Activated naive CD8-positive, alpha-beta T cell treated with anti-CD3 and anti-CD28 coated beads for 36 hours (primary cell): ENCODE data around the gene ICA1L. TPM values are rescaled to one million over a fixed set of nuclear protein-coding genes. Genes with fewer than 3 reads are reported as not detected.
A peak's percentile ranks its signal among the peaks of the same experiment; 100 is the strongest.
"Not testable (repeated sequence)": the region's sequence is repeated elsewhere in the genome, so short reads cannot be mapped to it uniquely, and the experiment has no call there.

Experiments used
- DNase-seq: peaks from one replicate; pipeline ENCODE4 v3.0.0; 2021
- H3K27ac Mint-ChIP-seq: one replicate; pipeline ENCODE4 v1.8.0; 2022; ENCODE audit warnings: mild to moderate bottlenecking, moderate library complexity, mixed read lengths
- H3K27me3 Mint-ChIP-seq: one replicate; pipeline ENCODE4 v1.8.0; 2022; ENCODE audit warnings: mild to moderate bottlenecking, mixed read lengths
- H3K36me3 Mint-ChIP-seq: one replicate; pipeline ENCODE4 v1.8.0; 2021; ENCODE audit warnings: mild to moderate bottlenecking, mixed read lengths
- H3K4me1 Mint-ChIP-seq: one replicate; pipeline ENCODE4 v1.8.0; 2021; ENCODE audit warnings: mixed read lengths
- H3K4me3 Mint-ChIP-seq: one replicate; pipeline ENCODE4 v1.8.0; 2022; ENCODE audit warnings: mild to moderate bottlenecking, moderate library complexity, mixed read lengths
- H3K9me3 Mint-ChIP-seq: one replicate; pipeline ENCODE4 v1.8.0; 2022; ENCODE audit warnings: mixed read lengths
- total RNA-seq, 2 experiments: library from RNA; stranded (reverse); gene quantifications; one replicate each; pipeline ENCODE4 v1.2.3, GENCODE V29; 2021

ICA1L gene
- total RNA-seq, 2 experiments from 2014 or later: 7.5 to 8.0 TPM

GRCh38 chr2:202877699-202878098 is 6.1 kb upstream of the ICA1L start:
- H3K4me3 Mint-ChIP-seq: no peak overlapping the region

GRCh38 chr2:202870431-202871299 is 901 bp downstream of the ICA1L start:
- no peaks in the 10 kb centered on the region for H3K27me3 Mint-ChIP-seq
- H3K36me3 Mint-ChIP-seq: no peaks in the 10 kb centered on the region
- peak; percentile 68 for DNase-seq
- no peaks in the 10 kb centered on the region for H3K9me3 Mint-ChIP-seq
- H3K4me1 Mint-ChIP-seq: peaks cover 10% of the 10 kb centered on the region
- peak overlapping the region; percentile 92 for H3K4me3 Mint-ChIP-seq
- peak overlapping the region; percentile 84 for H3K27ac Mint-ChIP-seq

More at GRCh38 chr2:202877699-202878098, 6.1 kb upstream of the ICA1L start:
- Mint-ChIP-seq H3K27me3 (no peaks in the 10 kb centered on the region), H3K9me3 (no peaks in the 10 kb centered on the region), H3K36me3 (peaks cover 16% of the 10 kb centered on the region), H3K4me1 (no peaks in the 10 kb centered on the region), H3K27ac (no peak overlapping the region)
- no peak for DNase-seq

GRCh38 chr2:202861987-202862386 is 9.6 kb downstream of the ICA1L start:
- Mint-ChIP-seq H3K27me3 (no peaks in the 10 kb centered on the region), H3K4me1 (peaks cover 2% of the 10 kb centered on the region), H3K9me3 (no peaks in the 10 kb centered on the region), H3K27ac (no peak overlapping the region), H3K4me3 (no peak overlapping the region), H3K36me3 (no peaks in the 10 kb centered on the region)
- no peak for DNase-seq

DNA sequence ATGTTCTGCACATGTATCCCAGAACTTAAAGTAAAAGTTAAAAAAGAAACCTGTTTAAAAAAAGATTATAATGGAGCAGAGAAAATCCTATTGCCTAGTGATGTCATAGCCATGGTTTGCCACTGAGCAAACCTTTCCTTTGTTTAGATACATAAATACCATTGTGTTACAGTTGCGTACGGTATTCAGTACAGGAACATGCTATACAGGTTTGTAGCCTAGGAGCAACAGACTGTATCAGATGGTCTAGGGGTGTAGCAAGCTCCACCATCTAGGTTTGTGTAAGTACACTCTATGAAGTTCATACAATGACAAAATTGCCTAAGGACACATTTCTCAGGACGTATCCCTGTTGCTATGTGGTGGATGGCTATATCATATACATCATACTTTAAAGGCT is 13.0 kb downstream of the ICA1L start:
- no peak overlapping the region for H3K4me3 Mint-ChIP-seq
- no peak overlapping the region for H3K27ac Mint-ChIP-seq
- H3K36me3 Mint-ChIP-seq: peaks cover 2% of the 10 kb centered on the region
- DNase-seq: no peak
- H3K27me3 Mint-ChIP-seq: no peaks in the 10 kb centered on the region
- no peaks in the 10 kb centered on the region for H3K4me1 Mint-ChIP-seq
- no peaks in the 10 kb centered on the region for H3K9me3 Mint-ChIP-seq

DNA sequence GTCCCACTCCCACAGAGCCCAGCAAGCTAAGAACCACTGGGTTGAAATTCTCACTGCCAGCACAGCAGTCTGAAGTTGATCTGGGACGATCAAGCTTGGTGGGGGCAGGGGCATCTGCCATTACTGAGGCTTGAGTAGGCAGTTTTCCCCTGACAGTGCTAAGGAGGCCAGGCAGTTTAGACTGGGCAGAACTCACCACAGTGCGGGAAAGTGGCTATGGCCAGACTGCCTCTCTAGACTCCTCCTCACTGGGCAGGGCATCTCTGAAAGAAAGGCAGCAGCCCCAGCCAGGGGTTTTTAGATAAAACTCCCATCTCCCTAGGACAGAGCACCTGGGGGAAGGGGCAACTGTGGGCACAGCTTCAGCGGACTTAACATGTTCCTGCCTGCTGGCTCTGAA is 22.2 kb downstream of the ICA1L start:
- H3K27ac Mint-ChIP-seq, DNase-seq, H3K9me3 Mint-ChIP-seq, H3K4me1 Mint-ChIP-seq, H3K4me3 Mint-ChIP-seq, H3K27me3 Mint-ChIP-seq, H3K36me3 Mint-ChIP-seq: not testable (repeated sequence)

DNA sequence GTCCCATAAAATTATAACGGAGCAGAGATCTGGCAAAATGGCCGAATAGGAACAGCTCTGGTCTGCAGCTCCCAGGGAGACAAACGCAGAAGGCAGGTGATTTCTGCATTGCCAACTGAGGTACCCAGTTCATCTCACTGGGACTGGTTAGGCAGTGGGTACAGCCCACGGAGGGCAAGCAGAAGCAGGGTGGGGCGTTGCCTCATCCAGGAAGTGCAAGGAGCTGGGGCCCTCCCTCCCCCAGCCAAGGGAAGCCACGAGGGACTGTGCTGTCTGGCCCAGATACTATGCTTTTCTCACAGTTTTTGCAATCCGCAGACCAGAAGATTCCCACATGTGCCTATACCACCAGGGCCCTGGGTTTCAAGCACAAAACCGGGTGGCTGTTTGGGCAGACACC is 22.8 kb downstream of the ICA1L start:
- Mint-ChIP-seq H3K4me1 (peaks cover 5% of the 10 kb centered on the region), H3K27ac (peak overlapping the region; percentile 20), H3K27me3 (no peaks in the 10 kb centered on the region), H3K36me3 (peaks cover 5% of the 10 kb centered on the region), H3K4me3 (no peak overlapping the region), H3K9me3 (peaks cover 4% of the 10 kb centered on the region)
- DNase-seq: no peak

- no peak overlapping the region for H3K4me3 Mint-ChIP-seq
- H3K27me3 Mint-ChIP-seq: no peaks in the 10 kb centered on the region
- peaks cover 5% of the 10 kb centered on the region for H3K4me1 Mint-ChIP-seq
These were observed 23.7 kb downstream of the ICA1L start for GRCh38 chr2:202847693-202848524.

DNA sequence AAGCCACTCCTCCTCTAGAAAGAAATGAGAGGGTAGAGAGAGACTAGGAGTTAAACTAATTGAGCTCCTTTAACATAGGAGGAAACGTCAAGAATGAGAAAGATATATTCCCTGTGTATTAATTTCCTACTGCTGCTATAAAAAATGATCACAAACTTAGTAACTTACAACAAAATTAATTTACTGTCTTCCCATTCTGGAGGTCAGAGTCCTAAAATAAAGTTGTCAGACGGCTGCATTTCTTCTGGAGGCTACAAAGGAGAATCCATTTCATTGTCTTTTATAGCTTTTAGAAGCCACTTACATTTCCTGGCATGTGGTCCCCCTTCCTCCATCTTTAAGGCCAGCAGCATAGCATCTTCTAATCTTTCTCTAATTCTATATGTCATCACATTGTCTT is 26.9 kb downstream of the ICA1L start:
- no peaks in the 10 kb centered on the region for H3K27me3 Mint-ChIP-seq
- no peak overlapping the region for H3K27ac Mint-ChIP-seq
- H3K4me3 Mint-ChIP-seq: no peak overlapping the region
- H3K9me3 Mint-ChIP-seq: peaks cover 7% of the 10 kb centered on the region
- peaks cover 5% of the 10 kb centered on the region for H3K4me1 Mint-ChIP-seq
- peaks cover 17% of the 10 kb centered on the region for H3K36me3 Mint-ChIP-seq
- DNase-seq: no peak

More at GRCh38 chr2:202847693-202848524, 23.7 kb downstream of the ICA1L start:
- DNase-seq: no peak
- Mint-ChIP-seq H3K36me3 (peaks cover 12% of the 10 kb centered on the region), H3K9me3 (peaks cover 4% of the 10 kb centered on the region), H3K27ac (no peak overlapping the region)

DNA sequence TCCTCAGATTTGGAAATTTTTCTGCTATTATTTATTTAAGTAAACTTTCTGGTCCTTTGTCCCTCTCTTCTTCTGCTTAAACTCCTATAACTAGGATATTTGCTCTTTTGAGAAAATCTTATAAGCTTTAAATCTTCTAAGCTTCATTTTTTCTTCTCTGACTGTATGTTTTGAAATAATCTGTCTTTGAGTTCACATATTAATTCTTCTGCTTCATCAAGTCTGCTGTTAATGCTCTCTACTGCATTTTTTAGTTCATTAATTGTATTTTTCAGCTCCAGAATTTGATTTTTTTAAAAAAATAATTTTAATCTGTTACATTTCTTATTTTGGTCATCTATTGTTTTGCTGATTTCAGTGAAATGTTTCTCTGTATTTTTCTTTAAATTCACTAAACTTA is 28.9 kb downstream of the ICA1L start:
- Mint-ChIP-seq H3K9me3 (peaks cover 5% of the 10 kb centered on the region), H3K4me3 (no peak overlapping the region), H3K4me1 (no peaks in the 10 kb centered on the region), H3K27ac (no peak overlapping the region), H3K36me3 (peaks cover 17% of the 10 kb centered on the region), H3K27me3 (no peaks in the 10 kb centered on the region)
- DNase-seq: no peak

- Mint-ChIP-seq H3K36me3 (peaks cover 17% of the 10 kb centered on the region), H3K27ac (no peak overlapping the region), H3K4me3 (no peak overlapping the region), H3K27me3 (no peaks in the 10 kb centered on the region), H3K4me1 (no peaks in the 10 kb centered on the region), H3K9me3 (peaks cover 4% of the 10 kb centered on the region)
- no peak for DNase-seq
These were observed 30.3 kb downstream of the ICA1L start for GRCh38 chr2:202841090-202841867.

DNA sequence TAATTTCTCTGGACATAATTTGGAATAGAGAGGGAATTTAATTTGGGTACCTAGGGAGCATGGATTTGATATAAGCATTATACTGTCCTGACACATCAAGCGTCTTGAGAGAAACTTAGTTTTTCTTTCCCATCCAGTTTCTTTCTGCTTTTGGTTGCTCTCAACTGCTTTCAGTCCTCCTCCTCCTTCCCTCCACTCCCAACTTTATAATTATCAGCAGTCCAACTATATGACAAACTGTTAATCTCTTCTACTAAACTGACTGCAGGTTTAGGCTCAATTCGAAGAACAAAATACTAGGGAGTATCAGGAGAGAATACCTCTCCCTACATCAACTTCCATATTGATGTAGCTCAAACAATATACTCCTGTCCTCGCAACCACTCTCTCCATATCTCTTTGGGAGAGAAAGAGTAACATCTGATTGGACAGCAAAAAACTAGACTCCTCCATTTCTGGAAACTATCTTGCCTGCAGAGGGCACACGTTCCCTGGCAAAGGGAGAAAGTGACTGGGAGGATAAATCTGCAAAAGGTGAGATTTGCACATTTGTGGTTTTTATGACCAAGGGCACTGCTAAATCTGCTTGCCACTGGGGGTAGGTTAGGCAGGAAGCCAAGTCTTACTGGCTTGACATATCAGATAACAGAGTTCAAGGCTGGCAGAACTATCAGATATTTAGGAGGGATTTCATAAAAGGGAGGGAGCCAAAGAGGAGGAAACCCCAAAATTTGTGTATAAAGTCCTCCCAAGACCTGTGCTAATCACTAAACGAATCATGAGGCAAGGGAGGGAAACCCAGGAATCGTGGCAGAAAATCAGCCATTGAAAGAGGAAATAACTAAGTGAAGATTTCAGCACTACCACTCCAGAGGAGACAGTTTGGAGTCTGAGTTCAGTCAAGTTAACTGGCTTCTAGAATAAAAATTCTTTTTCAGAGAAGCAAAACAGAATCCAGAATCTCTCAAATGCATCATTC is 40.0 kb downstream of the ICA1L start:
- peaks cover 18% of the 10 kb centered on the region for H3K4me1 Mint-ChIP-seq
- peak overlapping the region; percentile 29 for H3K4me3 Mint-ChIP-seq
- H3K27ac Mint-ChIP-seq: no peak overlapping the region
- DNase-seq: peak; percentile 59
- no peaks in the 10 kb centered on the region for H3K27me3 Mint-ChIP-seq
- no peaks in the 10 kb centered on the region for H3K36me3 Mint-ChIP-seq
- H3K9me3 Mint-ChIP-seq: no peaks in the 10 kb centered on the region

DNA sequence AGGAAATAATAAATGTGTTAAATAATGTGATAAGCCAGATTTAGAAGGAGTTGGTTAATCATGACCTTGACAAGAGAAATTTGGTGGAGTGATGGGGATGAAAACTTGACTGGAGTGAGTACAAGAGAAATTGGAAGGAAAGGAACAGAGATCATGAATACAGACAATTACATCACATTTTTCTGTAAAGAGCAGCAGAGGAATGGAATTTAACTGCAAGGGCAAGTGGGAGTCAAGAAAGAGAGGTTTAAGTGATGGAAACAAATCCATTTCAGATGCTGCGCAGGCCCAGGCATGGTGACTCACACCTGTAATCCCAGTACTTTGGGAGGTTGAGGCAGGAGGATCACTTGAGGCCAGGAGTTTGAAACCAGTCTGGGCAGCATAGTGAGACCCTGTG is 46.7 kb downstream of the ICA1L start:
- Mint-ChIP-seq H3K27me3 (no peaks in the 10 kb centered on the region), H3K36me3 (peaks cover 2% of the 10 kb centered on the region), H3K9me3 (no peaks in the 10 kb centered on the region), H3K4me1 (peaks cover 4% of the 10 kb centered on the region), H3K27ac (no peak overlapping the region), H3K4me3 (no peak overlapping the region)
- DNase-seq: no peak

DNA sequence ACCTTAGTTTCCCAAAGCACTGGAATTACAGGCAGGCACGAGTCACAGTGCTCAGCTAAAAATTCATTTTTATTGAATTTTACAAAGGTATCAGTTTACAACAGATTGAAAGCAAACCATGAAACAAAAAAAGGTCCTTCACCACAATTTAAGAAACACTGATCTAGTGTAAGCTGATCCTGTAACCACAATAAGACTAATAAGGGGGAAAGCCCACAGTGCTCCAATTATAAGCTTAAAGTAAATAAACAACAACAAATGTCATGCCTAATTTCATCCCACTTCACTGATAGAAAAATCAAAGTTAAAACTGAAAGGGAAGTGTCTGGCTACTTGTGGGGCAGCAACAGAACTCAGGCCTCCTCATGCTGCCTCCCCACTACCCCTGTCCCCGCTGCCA is 49.2 kb downstream of the ICA1L start:
- H3K4me1 Mint-ChIP-seq: peaks cover 4% of the 10 kb centered on the region
- DNase-seq: no peak
- H3K9me3 Mint-ChIP-seq: no peaks in the 10 kb centered on the region
- no peak overlapping the region for H3K4me3 Mint-ChIP-seq
- peaks cover 2% of the 10 kb centered on the region for H3K36me3 Mint-ChIP-seq
- H3K27me3 Mint-ChIP-seq: no peaks in the 10 kb centered on the region
- H3K27ac Mint-ChIP-seq: no peak overlapping the region
